ENCODE results near the gene BACH2.

GRCh38 chr6:89979481-89980119 is 317.0 kb downstream of the BACH2 start:
- TF ChIP-seq, protein P1, sequence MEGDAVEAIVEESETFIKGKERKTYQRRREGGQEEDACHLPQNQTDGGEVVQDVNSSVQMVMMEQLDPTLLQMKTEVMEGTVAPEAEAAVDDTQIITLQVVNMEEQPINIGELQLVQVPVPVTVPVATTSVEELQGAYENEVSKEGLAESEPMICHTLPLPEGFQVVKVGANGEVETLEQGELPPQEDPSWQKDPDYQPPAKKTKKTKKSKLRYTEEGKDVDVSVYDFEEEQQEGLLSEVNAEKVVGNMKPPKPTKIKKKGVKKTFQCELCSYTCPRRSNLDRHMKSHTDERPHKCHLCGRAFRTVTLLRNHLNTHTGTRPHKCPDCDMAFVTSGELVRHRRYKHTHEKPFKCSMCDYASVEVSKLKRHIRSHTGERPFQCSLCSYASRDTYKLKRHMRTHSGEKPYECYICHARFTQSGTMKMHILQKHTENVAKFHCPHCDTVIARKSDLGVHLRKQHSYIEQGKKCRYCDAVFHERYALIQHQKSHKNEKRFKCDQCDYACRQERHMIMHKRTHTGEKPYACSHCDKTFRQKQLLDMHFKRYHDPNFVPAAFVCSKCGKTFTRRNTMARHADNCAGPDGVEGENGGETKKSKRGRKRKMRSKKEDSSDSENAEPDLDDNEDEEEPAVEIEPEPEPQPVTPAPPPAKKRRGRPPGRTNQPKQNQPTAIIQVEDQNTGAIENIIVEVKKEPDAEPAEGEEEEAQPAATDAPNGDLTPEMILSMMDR (IDR thresholded peaks at IDR 0.05; ENCODE audit: poor library complexity, severe bottlenecking) = no peak
- TF ChIP-seq POLR2AphosphoS5 (IDR thresholded peaks at IDR 0.05) (no peak), RAD21 (conservative IDR thresholded peaks at IDR 0.05) (no peak), MXI1 (conservative IDR thresholded peaks at IDR 0.05; ENCODE audit: poor library complexity, severe bottlenecking) (no peak), EZH2 (IDR thresholded peaks at IDR 0.05; ENCODE audit: borderline replicate concordance, insufficient read depth, low read length, poor library complexity, severe bottlenecking) (no peak), EP300 (conservative IDR thresholded peaks at IDR 0.05; ENCODE audit: poor library complexity, severe bottlenecking) (no peak), TAF1 (IDR thresholded peaks at IDR 0.05; ENCODE audit: low read depth) (no peak)
- TF ChIP-seq, protein P2, sequence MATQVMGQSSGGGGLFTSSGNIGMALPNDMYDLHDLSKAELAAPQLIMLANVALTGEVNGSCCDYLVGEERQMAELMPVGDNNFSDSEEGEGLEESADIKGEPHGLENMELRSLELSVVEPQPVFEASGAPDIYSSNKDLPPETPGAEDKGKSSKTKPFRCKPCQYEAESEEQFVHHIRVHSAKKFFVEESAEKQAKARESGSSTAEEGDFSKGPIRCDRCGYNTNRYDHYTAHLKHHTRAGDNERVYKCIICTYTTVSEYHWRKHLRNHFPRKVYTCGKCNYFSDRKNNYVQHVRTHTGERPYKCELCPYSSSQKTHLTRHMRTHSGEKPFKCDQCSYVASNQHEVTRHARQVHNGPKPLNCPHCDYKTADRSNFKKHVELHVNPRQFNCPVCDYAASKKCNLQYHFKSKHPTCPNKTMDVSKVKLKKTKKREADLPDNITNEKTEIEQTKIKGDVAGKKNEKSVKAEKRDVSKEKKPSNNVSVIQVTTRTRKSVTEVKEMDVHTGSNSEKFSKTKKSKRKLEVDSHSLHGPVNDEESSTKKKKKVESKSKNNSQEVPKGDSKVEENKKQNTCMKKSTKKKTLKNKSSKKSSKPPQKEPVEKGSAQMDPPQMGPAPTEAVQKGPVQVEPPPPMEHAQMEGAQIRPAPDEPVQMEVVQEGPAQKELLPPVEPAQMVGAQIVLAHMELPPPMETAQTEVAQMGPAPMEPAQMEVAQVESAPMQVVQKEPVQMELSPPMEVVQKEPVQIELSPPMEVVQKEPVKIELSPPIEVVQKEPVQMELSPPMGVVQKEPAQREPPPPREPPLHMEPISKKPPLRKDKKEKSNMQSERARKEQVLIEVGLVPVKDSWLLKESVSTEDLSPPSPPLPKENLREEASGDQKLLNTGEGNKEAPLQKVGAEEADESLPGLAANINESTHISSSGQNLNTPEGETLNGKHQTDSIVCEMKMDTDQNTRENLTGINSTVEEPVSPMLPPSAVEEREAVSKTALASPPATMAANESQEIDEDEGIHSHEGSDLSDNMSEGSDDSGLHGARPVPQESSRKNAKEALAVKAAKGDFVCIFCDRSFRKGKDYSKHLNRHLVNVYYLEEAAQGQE (IDR thresholded peaks at IDR 0.05; ENCODE audit: borderline replicate concordance) = no peak
